ENCODE results near the gene MYEF2. TPM values are rescaled to one million over a fixed set of nuclear protein-coding genes. Genes with fewer than 3 reads are reported as not detected.

The MYEF2 gene
- total RNA-seq, 4 donors from 2014 or later: 0.62 to 4.4 (median 0.92) TPM; not detected in 1

GRCh38 chr15:48112242-48112641 lies 65.9 kb downstream of the MYEF2 start:
- peaks cover 0 to 6% (median 0%) of the 10 kb centered on the region in 4 donors for H3K27me3 ChIP-seq
- intact Hi-C loops (cut with DNase I): no loop called here
- H3K4me1 ChIP-seq: no peaks in the 10 kb centered on the region
- H3K4me3 ChIP-seq: no peak overlapping the region
- no peak for DNase-seq
- no peaks in the 10 kb centered on the region for H3K9me3 ChIP-seq
- 26 to 32% methylated on average over 6 of the region's 6 CpGs for WGBS, 2 donors
- no peak overlapping the region for H3K27ac ChIP-seq
- TF ChIP-seq POLR2A (IDR thresholded peaks at IDR 0.05): no peak
- TF ChIP-seq CTCF (IDR thresholded peaks at IDR 0.05): no peak
- H3K36me3 ChIP-seq: no peaks in the 10 kb centered on the region

GRCh38 chr15:48109856-48110531 lies 68.1 kb downstream of the MYEF2 start:
- H3K36me3 ChIP-seq: no peaks in the 10 kb centered on the region
- H3K4me1 ChIP-seq: no peaks in the 10 kb centered on the region
- H3K9me3 ChIP-seq: no peaks in the 10 kb centered on the region
- no peak for TF ChIP-seq POLR2A (IDR thresholded peaks at IDR 0.05)
- TF ChIP-seq CTCF (IDR thresholded peaks at IDR 0.05): no peak
- H3K27ac ChIP-seq: no peak overlapping the region
- intact Hi-C loops (cut with DNase I): no loop called here
- DNase-seq: no peak
- H3K27me3 ChIP-seq: peaks cover 0 to 15% (median 0%) of the 10 kb centered on the region in 4 donors
- H3K4me3 ChIP-seq: no peak overlapping the region
- 56 to 59% methylated on average over 5 of the region's 5 CpGs for WGBS, 2 donors

GRCh38 chr15:48109212-48109611 lies 68.9 kb downstream of the MYEF2 start:
- DNase-seq: no peak
- Histone ChIP-seq H3K27ac (no peak overlapping the region), H3K27me3 (peaks cover 0 to 15% (median 0%) of the 10 kb centered on the region in 4 donors), H3K9me3 (no peaks in the 10 kb centered on the region), H3K4me3 (no peak overlapping the region), H3K4me1 (no peaks in the 10 kb centered on the region), H3K36me3 (no peaks in the 10 kb centered on the region)
- TF ChIP-seq POLR2A (IDR thresholded peaks at IDR 0.05) (no peak), CTCF (IDR thresholded peaks at IDR 0.05) (no peak)
- WGBS, 2 donors: 85% methylated on average over 4 of the region's 4 CpGs
- intact Hi-C loops (cut with DNase I): no loop called here

- H3K4me1 ChIP-seq: no peaks in the 10 kb centered on the region
- no peak overlapping the region for H3K27ac ChIP-seq
- TF ChIP-seq CTCF (IDR thresholded peaks at IDR 0.05) (no peak), POLR2A (IDR thresholded peaks at IDR 0.05) (no peak)
- WGBS, 2 donors: 38 to 40% methylated on average over 2 of the region's 2 CpGs
- intact Hi-C loops (cut with DNase I): no loop called here
- no peaks in the 10 kb centered on the region for H3K36me3 ChIP-seq
- DNase-seq: no peak
- no peaks in the 10 kb centered on the region for H3K9me3 ChIP-seq
- peaks cover 0 to 22% (median 0%) of the 10 kb centered on the region in 4 donors for H3K27me3 ChIP-seq
- H3K4me3 ChIP-seq: no peak overlapping the region
Observed at GRCh38 chr15:48105936-48106335, 72.2 kb downstream of the MYEF2 start.

- TF ChIP-seq POLR2A (IDR thresholded peaks at IDR 0.05): no peak
- no peak for TF ChIP-seq CTCF (IDR thresholded peaks at IDR 0.05)
- Histone ChIP-seq H3K27me3 (peaks cover 0 to 22% (median 0%) of the 10 kb centered on the region in 4 donors), H3K4me3 (no peak overlapping the region), H3K27ac (no peak overlapping the region), H3K36me3 (no peaks in the 10 kb centered on the region), H3K9me3 (no peaks in the 10 kb centered on the region), H3K4me1 (no peaks in the 10 kb centered on the region)
- WGBS, 2 donors: 63 to 69% methylated on average over 5 of the region's 5 CpGs
- intact Hi-C loops (cut with DNase I): no loop called here
- DNase-seq: no peak
Observed at GRCh38 chr15:48103647-48104046, 74.4 kb downstream of the MYEF2 start.

Data from esophagus squamous epithelium (tissue), 5 donors.